IMR-90 (cell line): Measurements from ENCODE around the gene ADGRL3. TPM values are rescaled to one million over a fixed set of nuclear protein-coding genes. Genes with fewer than 3 reads are reported as not detected.

Experiments
- ATAC-seq: fragments of 200-7000 bp; cut with Tn5 transposase; 2 replicates; pipeline ENCODE4 v1.9.1; 2020; ENCODE audit warnings: low read depth, mild to moderate bottlenecking, moderate library complexity
- BruUV-seq: library from RNA; stranded (reverse); fragments of 400-500 nt; replicated peaks from 2 replicates; lab custom pipeline; 2021; lab: Mats Ljungman, UMichigan
- CTCF ChIA-PET: fragments of 300-600 bp; formaldehyde crosslinking; extraction: SDS; loops from one replicate; lab custom pipeline; 2021; ENCODE audit warnings: antibody characterized with exemption; lab: Yijun Ruan, JAX
- POLR2A ChIA-PET: fragments of 300-600 bp; sonication (Branson Sonifier 250); formaldehyde crosslinking; loops from one replicate; lab custom pipeline; 2022; ENCODE audit warnings: antibody characterized with exemption; ENCODE audit not compliant: unreplicated experiment; lab: Charles Lee
- DNase-seq: peaks from one replicate; pipeline ENCODE4 v3.0.0; 2013
- H2AFZ ChIP-seq: replicated peaks from 2 replicates; pipeline ENCODE3; 2013; ENCODE audit warnings: low read length, mild to moderate bottlenecking; ENCODE audit not compliant: poor library complexity
- H2AK5ac ChIP-seq: 2 replicates; pipeline ENCODE4 v1.6.1; 2013; ENCODE audit warnings: low read depth, low read length, inconsistent platforms
- H2AK9ac ChIP-seq: replicated peaks from 2 replicates; pipeline ENCODE3; 2013; ENCODE audit warnings: mild to moderate bottlenecking, low read depth, low read length, moderate library complexity; ENCODE audit not compliant: poor library complexity
- H2BK120ac ChIP-seq: 2 replicates; pipeline ENCODE4 v1.6.1; 2013; ENCODE audit warnings: low read depth, low read length, inconsistent platforms
- H2BK15ac ChIP-seq: 3 replicates; pipeline ENCODE4 v1.6.1; 2013; ENCODE audit warnings: low read depth, low read length, inconsistent platforms
- H2BK20ac ChIP-seq: 2 replicates; pipeline ENCODE4 v1.6.1; 2013; ENCODE audit warnings: low read depth, mild to moderate bottlenecking, inconsistent platforms, low read length, moderate library complexity
- H2BK5ac ChIP-seq: 2 replicates; pipeline ENCODE4 v1.6.1; 2013; ENCODE audit warnings: mild to moderate bottlenecking, low read depth, low read length, inconsistent platforms; ENCODE audit not compliant: poor library complexity, severe bottlenecking
- H3K14ac ChIP-seq: replicated peaks from 2 replicates; pipeline ENCODE4 v1.6.1; 2013; ENCODE audit warnings: low read depth, low read length, inconsistent platforms
- H3K18ac ChIP-seq: 2 replicates; pipeline ENCODE4 v1.6.1; 2013; ENCODE audit warnings: low read depth, low read length, control low read depth
- H3K23ac ChIP-seq: 2 replicates; pipeline ENCODE4 v1.6.1; 2013; ENCODE audit warnings: low read depth, low read length, inconsistent platforms
- H3K27ac ChIP-seq: 2 replicates; pipeline ENCODE4 v1.5.1; 2013; ENCODE audit warnings: mild to moderate bottlenecking, control low read depth, low read length; ENCODE audit not compliant: insufficient read depth
- H3K27me3 ChIP-seq: 2 replicates; pipeline ENCODE4 v1.6.1; 2013; ENCODE audit warnings: low read length; ENCODE audit not compliant: control insufficient read depth, insufficient read depth
- H3K36me3 ChIP-seq: 2 replicates; pipeline ENCODE4 v1.6.1; 2013; ENCODE audit warnings: low read length, mixed read lengths; ENCODE audit not compliant: control insufficient read depth, insufficient read depth
- H3K4ac ChIP-seq: 2 replicates; pipeline ENCODE4 v1.6.1; 2013; ENCODE audit warnings: low read depth, low read length, inconsistent platforms
- H3K4me1 ChIP-seq: 2 replicates; pipeline ENCODE4 v1.6.1; 2013; ENCODE audit warnings: low read length, mixed read lengths; ENCODE audit not compliant: control insufficient read depth, insufficient read depth
- H3K4me2 ChIP-seq: 2 replicates; pipeline ENCODE4 v1.6.1; 2013; ENCODE audit warnings: low read depth, mild to moderate bottlenecking, control low read depth, low read length, moderate library complexity
- H3K4me3 ChIP-seq: 2 replicates; pipeline ENCODE4 v1.5.1; 2013; ENCODE audit warnings: low read depth, mild to moderate bottlenecking, control low read depth, low read length, moderate library complexity; ENCODE audit not compliant: insufficient read depth
- H3K56ac ChIP-seq: 2 replicates; pipeline ENCODE4 v1.6.1; 2013; ENCODE audit warnings: low read length, inconsistent platforms; ENCODE audit not compliant: insufficient read depth; ENCODE audit errors: extremely low read depth
- H3K79me1 ChIP-seq, 2 experiments: 2 replicates each; pipeline ENCODE4 v1.6.1; 2013; ENCODE audit warnings: low read length in 2 of 2, inconsistent platforms in 1 of 2, low read depth in 1 of 2
- H3K9ac ChIP-seq: 2 replicates; pipeline ENCODE4 v1.6.1; 2013; ENCODE audit warnings: low read depth, low read length, control low read depth
- H3K9me1 ChIP-seq: 2 replicates; pipeline ENCODE4 v1.6.1; 2013; ENCODE audit warnings: low read length, inconsistent platforms; ENCODE audit not compliant: insufficient read depth
- H3K9me3 ChIP-seq: 2 replicates; pipeline ENCODE4 v1.6.1; 2013; ENCODE audit warnings: low read length; ENCODE audit not compliant: control insufficient read depth, insufficient read depth
- H4K20me1 ChIP-seq: 2 replicates; pipeline ENCODE4 v1.6.1; 2013; ENCODE audit warnings: low read length, inconsistent platforms; ENCODE audit not compliant: insufficient read depth
- H4K5ac ChIP-seq: 2 replicates; pipeline ENCODE4 v1.6.1; 2013; ENCODE audit warnings: mild to moderate bottlenecking, low read depth, low read length, control low read depth
- H4K8ac ChIP-seq, 2 experiments: 2 replicates each; pipeline ENCODE4 v1.6.1; 2013; ENCODE audit warnings: low read depth in 2 of 2, low read length in 2 of 2, control low read depth in 1 of 2, inconsistent platforms in 1 of 2
- H4K91ac ChIP-seq: 2 replicates; pipeline ENCODE4 v1.6.1; 2013; ENCODE audit warnings: low read depth, low read length, inconsistent platforms; ENCODE audit not compliant: insufficient read depth
- ELK1 ChIP-seq: fragments of 150-350 bp; IDR thresholded peaks from 2 replicates; pipeline ENCODE4 v1.6.1; 2016; ENCODE audit warnings: low read depth, mild to moderate bottlenecking, low read length, moderate library complexity, borderline replicate concordance
- FOS ChIP-seq: fragments of 150-350 bp; IDR thresholded peaks from 2 replicates; pipeline ENCODE4 v1.6.1; 2016; ENCODE audit warnings: low read depth, low read length
- MAFK ChIP-seq: IDR thresholded peaks from 2 replicates; pipeline ENCODE4 v1.6.1; 2012; ENCODE audit warnings: low read depth, low read length, improper control_type of control experiment
- RFX5 ChIP-seq: IDR thresholded peaks from 2 replicates; pipeline ENCODE4 v1.8.0; 2012; ENCODE audit warnings: low read depth, mild to moderate bottlenecking, low read length, moderate library complexity
- SMC3 ChIP-seq: fragments of 150-350 bp; IDR thresholded peaks from 2 replicates; pipeline ENCODE4 v1.6.1; 2016; ENCODE audit warnings: low read depth, mild to moderate bottlenecking, antibody characterized with exemption, low read length, moderate library complexity
- USF2 ChIP-seq: fragments of 150-350 bp; IDR thresholded peaks from 2 replicates; pipeline ENCODE4 v1.6.1; 2017; ENCODE audit warnings: mild to moderate bottlenecking, antibody characterized with exemption, low read length, low read depth
- WGBS, 2 experiments: methylation state at CpG; one replicate each; pipeline versions ENCODE4 v1.1.5 to v1.1.7; 2013; ENCODE audit warnings: missing lambda C conversion rate in 2 of 2; ENCODE audit not compliant: insufficient read length in 1 of 2; ENCODE audit errors: extremely low coverage in 2 of 2; 5-methylcytosine and 5-hydroxymethylcytosine counted together
- dilution Hi-C: fragments of 300-500 bp; cut with HindIII; formaldehyde crosslinking; loops from one replicate; pipeline ENCODE4 v1.14.3; 2018; ENCODE audit warnings: low sequenced_read_pairs; ENCODE audit not compliant: unreplicated experiment
- in situ Hi-C: fragments of 300-500 bp; cut with MboI; formaldehyde crosslinking; loops from 3 replicates; pipeline ENCODE4 v1.14.3; 2019; ENCODE audit warnings: low sequenced_read_pairs, inconsistent platforms, mixed read lengths
- intact Hi-C: fragments of 100-400 bp; cut with micrococcal nuclease; formaldehyde crosslinking; loops from 2 replicates; pipeline ENCODE4 v1.10.0; 2022
- polyA plus RNA-seq, 3 experiments: library from polyadenylated mRNA; depleted of rRNA; stranded (reverse); fragments of >200 nt; gene quantifications; 2 replicates each; pipeline ENCODE4 v1.2.3, GENCODE V29; 2012; ENCODE audit warnings: low replicate concordance in 1 of 3
- total RNA-seq: library from RNA; depleted of rRNA; stranded (reverse); fragments of >200 nt; gene quantifications from 2 replicates; pipeline ENCODE4 v1.2.3, GENCODE V29; 2012

Gene ADGRL3
- total and polyA plus RNA-seq, 2 of the 4 experiments (the other 2 are of a cell fraction): 0.46 to 2.5 TPM

GRCh38 chr4:61300266-61300844 is 100.2 kb downstream of the ADGRL3 start:
- Histone ChIP-seq H3K18ac (no peak overlapping the region), H4K91ac (no peak overlapping the region), H2BK15ac (no peak overlapping the region), H4K5ac (no peak overlapping the region), H3K9me1 (no peaks in the 10 kb centered on the region), H3K27ac (no peak overlapping the region), H3K4me1 (no peaks in the 10 kb centered on the region), H2BK5ac (no peak overlapping the region), H3K23ac (no peak overlapping the region), H2AFZ (no peak overlapping the region), H3K36me3 (no peaks in the 10 kb centered on the region), H3K14ac (no peak overlapping the region), H2AK9ac (no peak overlapping the region), H2AK5ac (no peak overlapping the region), H3K9ac (no peak overlapping the region), H2BK20ac (no peak overlapping the region), H3K9me3 (no peaks in the 10 kb centered on the region), H3K79me1 (no peaks in the 10 kb centered on the region), H3K4me2 (no peak overlapping the region), H4K20me1 (no peaks in the 10 kb centered on the region), H3K56ac (no peak overlapping the region), H3K4ac (no peak overlapping the region), H2BK120ac (no peak overlapping the region), H3K4me3 (no peak overlapping the region), H3K27me3 (no peaks in the 10 kb centered on the region), H4K8ac (no peak overlapping the region)
- DNase-seq: no peak
- WGBS, 2 experiments: no CpG with 5 or more reads among the region's 2 CpGs
- ChIA-PET POLR2A (no interaction called here), CTCF (no interaction called here)
- no peak for ATAC-seq
- dilution Hi-C loops: no loop called here
- no peak for TF ChIP-seq RFX5
- no peak for TF ChIP-seq USF2
- no peak for TF ChIP-seq SMC3
- no peak for TF ChIP-seq FOS
- TF ChIP-seq MAFK: no peak
- no peak for TF ChIP-seq ELK1
- in situ Hi-C loops: no loop called here
- intact Hi-C loops: no loop called here
- no TSS peak for BruUV-seq
